ENCODE results near the gene ADAMTS7.

DNA sequence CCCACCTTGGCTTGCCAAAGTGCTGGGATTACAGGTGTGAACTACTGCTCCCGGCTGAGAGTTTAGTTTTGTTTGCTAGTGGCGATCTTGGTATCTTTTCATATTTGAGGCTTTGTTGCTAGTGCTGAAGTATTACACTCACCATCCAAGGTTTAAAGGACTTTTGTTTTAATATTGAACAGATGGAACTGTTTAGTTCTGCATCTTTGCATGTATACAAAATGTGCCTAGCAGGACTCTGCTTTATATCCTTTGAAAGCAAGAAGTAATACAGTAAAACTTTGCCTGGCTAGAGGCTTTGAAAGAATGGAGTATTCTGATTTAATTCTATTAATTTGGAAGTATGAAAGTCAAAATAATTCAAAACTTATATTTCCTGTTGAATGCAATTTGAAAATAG, 92.4 kb downstream of the ADAMTS7 start:
- TF ChIP-seq, protein P1, sequence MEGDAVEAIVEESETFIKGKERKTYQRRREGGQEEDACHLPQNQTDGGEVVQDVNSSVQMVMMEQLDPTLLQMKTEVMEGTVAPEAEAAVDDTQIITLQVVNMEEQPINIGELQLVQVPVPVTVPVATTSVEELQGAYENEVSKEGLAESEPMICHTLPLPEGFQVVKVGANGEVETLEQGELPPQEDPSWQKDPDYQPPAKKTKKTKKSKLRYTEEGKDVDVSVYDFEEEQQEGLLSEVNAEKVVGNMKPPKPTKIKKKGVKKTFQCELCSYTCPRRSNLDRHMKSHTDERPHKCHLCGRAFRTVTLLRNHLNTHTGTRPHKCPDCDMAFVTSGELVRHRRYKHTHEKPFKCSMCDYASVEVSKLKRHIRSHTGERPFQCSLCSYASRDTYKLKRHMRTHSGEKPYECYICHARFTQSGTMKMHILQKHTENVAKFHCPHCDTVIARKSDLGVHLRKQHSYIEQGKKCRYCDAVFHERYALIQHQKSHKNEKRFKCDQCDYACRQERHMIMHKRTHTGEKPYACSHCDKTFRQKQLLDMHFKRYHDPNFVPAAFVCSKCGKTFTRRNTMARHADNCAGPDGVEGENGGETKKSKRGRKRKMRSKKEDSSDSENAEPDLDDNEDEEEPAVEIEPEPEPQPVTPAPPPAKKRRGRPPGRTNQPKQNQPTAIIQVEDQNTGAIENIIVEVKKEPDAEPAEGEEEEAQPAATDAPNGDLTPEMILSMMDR (IDR thresholded peaks at IDR 0.05): no peak
- no peak for TF ChIP-seq EZH2 (IDR thresholded peaks at IDR 0.05)
